ENCODE data around the gene ING5. TPM values are rescaled to one million over a fixed set of nuclear protein-coding genes. Genes with fewer than 3 reads are reported as not detected.

Gene ING5
- total RNA-seq (ENCODE audit: unreplicated experiment), result 38.3 TPM
- long read RNA-seq, full-length matches to known transcripts, result 4 of 11 reads
- long read RNA-seq, partial matches to known transcripts, result 2 of 11 reads
- long read RNA-seq, other reads (novel, unspliced or antisense), result 5 of 11 reads

GRCh38 chr2:241701399-241702154 lies at the start of gene ING5:
Gene ING5, plus strand, starts transcription at chr2:241702039. Its CDS starts 27 bp downstream, at chr2:241702066.
- peak; percentile 99 for DNase-seq
- H3K36me3 Mint-ChIP-seq (ENCODE audit: unreplicated experiment), result peaks cover 7% of the 10 kb centered on the region
- peaks cover 4% of the 10 kb centered on the region for H3K4me1 Mint-ChIP-seq (ENCODE audit: low read depth, unreplicated experiment)

GRCh38 chr2:241652142-241652541 lies 49.7 kb upstream of the ING5 start:
- H3K9me3 Mint-ChIP-seq (ENCODE audit: unreplicated experiment), result peaks cover 3% of the 10 kb centered on the region
- H3K4me3 Mint-ChIP-seq (ENCODE audit: unreplicated experiment), result no peak overlapping the region
- DNase-seq, result no peak
- H3K27me3 Mint-ChIP-seq (ENCODE audit: unreplicated experiment), result peaks cover 2% of the 10 kb centered on the region
- no peak overlapping the region for H3K27ac Mint-ChIP-seq (ENCODE audit: unreplicated experiment)
- no peak for TF ChIP-seq CTCF (IDR thresholded peaks at IDR 0.05; ENCODE audit: partially characterized antibody, unreplicated experiment)
- peaks cover 12% of the 10 kb centered on the region for H3K4me1 Mint-ChIP-seq (ENCODE audit: low read depth, unreplicated experiment)
- no peaks in the 10 kb centered on the region for H3K36me3 Mint-ChIP-seq (ENCODE audit: unreplicated experiment)

More at GRCh38 chr2:241701399-241702154, at the start of gene ING5:
- Mint-ChIP-seq H3K27ac (ENCODE audit: unreplicated experiment) (peak within 1 kb of the TSS; percentile 85), H3K9me3 (ENCODE audit: unreplicated experiment) (peaks cover 10% of the 10 kb centered on the region), H3K27me3 (ENCODE audit: unreplicated experiment) (peaks cover 5% of the 10 kb centered on the region), H3K4me3 (ENCODE audit: unreplicated experiment) (peak within 1 kb of the TSS; percentile 83)
- no peak for TF ChIP-seq CTCF (IDR thresholded peaks at IDR 0.05; ENCODE audit: partially characterized antibody, unreplicated experiment)

- Mint-ChIP-seq H3K4me1 (ENCODE audit: low read depth, unreplicated experiment) (peaks cover 12% of the 10 kb centered on the region), H3K36me3 (ENCODE audit: unreplicated experiment) (no peaks in the 10 kb centered on the region), H3K27me3 (ENCODE audit: unreplicated experiment) (peaks cover 2% of the 10 kb centered on the region), H3K27ac (ENCODE audit: unreplicated experiment) (peak overlapping the region; percentile 48), H3K4me3 (ENCODE audit: unreplicated experiment) (no peak overlapping the region), H3K9me3 (ENCODE audit: unreplicated experiment) (peaks cover 6% of the 10 kb centered on the region)
- no peak for TF ChIP-seq CTCF (IDR thresholded peaks at IDR 0.05; ENCODE audit: partially characterized antibody, unreplicated experiment)
- no peak for DNase-seq
Measured at GRCh38 chr2:241652722-241653121, 49.1 kb upstream of the ING5 start.

- DNase-seq, result no peak
- H3K4me3 Mint-ChIP-seq (ENCODE audit: unreplicated experiment), result no peak overlapping the region
- H3K9me3 Mint-ChIP-seq (ENCODE audit: unreplicated experiment), result peaks cover 7% of the 10 kb centered on the region
- H3K27ac Mint-ChIP-seq (ENCODE audit: unreplicated experiment), result peak overlapping the region; percentile 48
- H3K27me3 Mint-ChIP-seq (ENCODE audit: unreplicated experiment), result peaks cover 2% of the 10 kb centered on the region
- no peak for TF ChIP-seq CTCF (IDR thresholded peaks at IDR 0.05; ENCODE audit: partially characterized antibody, unreplicated experiment)
- H3K4me1 Mint-ChIP-seq (ENCODE audit: low read depth, unreplicated experiment), result peaks cover 11% of the 10 kb centered on the region
- H3K36me3 Mint-ChIP-seq (ENCODE audit: unreplicated experiment), result no peaks in the 10 kb centered on the region
Measured at GRCh38 chr2:241653210-241653750, 48.6 kb upstream of the ING5 start.

- Mint-ChIP-seq H3K27ac (ENCODE audit: unreplicated experiment) (no peak overlapping the region), H3K9me3 (ENCODE audit: unreplicated experiment) (peaks cover 7% of the 10 kb centered on the region), H3K27me3 (ENCODE audit: unreplicated experiment) (peaks cover 2% of the 10 kb centered on the region), H3K4me3 (ENCODE audit: unreplicated experiment) (no peak overlapping the region), H3K36me3 (ENCODE audit: unreplicated experiment) (no peaks in the 10 kb centered on the region), H3K4me1 (ENCODE audit: low read depth, unreplicated experiment) (no peaks in the 10 kb centered on the region)
- no peak for DNase-seq
- TF ChIP-seq CTCF (IDR thresholded peaks at IDR 0.05; ENCODE audit: partially characterized antibody, unreplicated experiment), result no peak
Measured at GRCh38 chr2:241654551-241654950, 47.3 kb upstream of the ING5 start.

Data from glutamatergic neuron (in vitro differentiated cells).